HG03025 (cell line): ENCODE measurements around the gene NFIC.
A peak's percentile ranks its signal among the peaks of the same experiment; 100 is the strongest.

Experiments used
- ATAC-seq: cut with Tn5 transposase; IDR thresholded peaks from one replicate; pipeline ENCODE4 v1.9.1; 2021; ENCODE audit warnings: mild to moderate bottlenecking, moderate library complexity; ENCODE audit not compliant: unreplicated experiment, low FRiP score

NFIC gene

GRCh38 chr19:3480383-3481091, 114.2 kb downstream of the NFIC start, which contains the start of gene SMIM24:
TSS of gene SMIM24 (minus strand) at chr19:3480525. CDS start at chr19:3480463, 62 bp downstream.
- ATAC-seq = no peak

GRCh38 chr19:3481241-3482090, 115.1 kb downstream of the NFIC start:
- no peak for ATAC-seq

- ATAC-seq = no peak
Measured at GRCh38 chr19:3482507-3483225, 116.3 kb downstream of the NFIC start.

- ATAC-seq = no peak
Measured at GRCh38 chr19:3483226-3483628, 116.8 kb downstream of the NFIC start, which contains the start of gene SMIM44. TSS of gene SMIM44 (minus strand) at chr19:3483441. CDS start at chr19:3483403, 38 bp downstream.

GRCh38 chr19:3491396-3492119, 125.2 kb downstream of the NFIC start:
- no peak for ATAC-seq

- no peak for ATAC-seq
Measured at GRCh38 chr19:3492131-3492839, 125.9 kb downstream of the NFIC start.

GRCh38 chr19:3492919-3493318, 126.5 kb downstream of the NFIC start:
- ATAC-seq = no peak

- no peak for ATAC-seq
Measured at GRCh38 chr19:3493651-3494050, 127.3 kb downstream of the NFIC start.

- no peak for ATAC-seq
Measured at GRCh38 chr19:3494051-3494450, 127.7 kb downstream of the NFIC start.

GRCh38 chr19:3494559-3494958, 128.2 kb downstream of the NFIC start:
- no peak for ATAC-seq

- ATAC-seq = no peak
Measured at GRCh38 chr19:3496392-3497273, 130.2 kb downstream of the NFIC start.

GRCh38 chr19:3497757-3498520, 131.6 kb downstream of the NFIC start:
- ATAC-seq = no peak

- no peak for ATAC-seq
Measured at GRCh38 chr19:3499738-3500428, 133.5 kb downstream of the NFIC start.

- peak; percentile 77 for ATAC-seq
Measured at GRCh38 chr19:3500429-3501101, 134.2 kb downstream of the NFIC start, which contains the start of gene DOHH. TSS of gene DOHH (minus strand) at chr19:3500674. CDS start at chr19:3496814, 3,860 bp downstream.

- ATAC-seq = no peak
Measured at GRCh38 chr19:3501780-3502179, 135.4 kb downstream of the NFIC start.

- ATAC-seq = no peak
Measured at GRCh38 chr19:3503036-3503572, 136.7 kb downstream of the NFIC start.
